Activated CD4-positive, alpha-beta T cell treated with anti-CD3 and anti-CD28 coated beads, Interleukin-2, amount 10 ng/mL, durations not matched to agents 7 days and 5 days (primary cell): Measurements from ENCODE around the gene RPP25. TPM values are rescaled to one million over a fixed set of nuclear protein-coding genes. Genes with fewer than 3 reads are reported as not detected.

ENCODE experiments used
- CTCF ChIA-PET: fragments of 350-600 bp; sonication (Branson Sonifier 250); formaldehyde crosslinking; loops from one replicate; lab custom pipeline; 2021; ENCODE audit warnings: antibody characterized with exemption; lab: Charles Lee
- POLR2A ChIA-PET: fragments of 350-600 bp; sonication (Branson Sonifier 250); formaldehyde crosslinking; loops from one replicate; lab custom pipeline; 2021; ENCODE audit warnings: antibody characterized with exemption; lab: Charles Lee
- DNase-seq: peaks from one replicate; pipeline ENCODE4 v3.0.0-alpha.2; 2020
- H3K27ac Mint-ChIP-seq: one replicate; pipeline ENCODE4 v1.8.0; 2021; ENCODE audit warnings: mild to moderate bottlenecking, moderate library complexity, mixed read lengths
- H3K27me3 Mint-ChIP-seq: one replicate; pipeline ENCODE4 v1.8.0; 2021; ENCODE audit warnings: mixed read lengths
- H3K36me3 Mint-ChIP-seq: one replicate; pipeline ENCODE4 v1.8.0; 2021; ENCODE audit warnings: low read depth, mixed read lengths
- H3K4me1 Mint-ChIP-seq: one replicate; pipeline ENCODE4 v1.8.0; 2021; ENCODE audit warnings: mixed read lengths
- H3K4me3 Mint-ChIP-seq: one replicate; pipeline ENCODE4 v1.8.0; 2021; ENCODE audit warnings: mild to moderate bottlenecking, moderate library complexity, mixed read lengths
- H3K9me3 Mint-ChIP-seq: one replicate; pipeline ENCODE4 v1.8.0; 2021; ENCODE audit warnings: mixed read lengths
- total RNA-seq, 2 experiments: library from RNA; stranded (reverse); gene quantifications; one replicate each; pipeline ENCODE4 v1.2.3, GENCODE V29; 2021

RPP25 gene
- total RNA-seq, 2 experiments from 2014 or later = 6.4 TPM

- POLR2A ChIA-PET = no interaction called here
- Mint-ChIP-seq H3K4me1 (peaks cover 8% of the 10 kb centered on the region), H3K36me3 (no peaks in the 10 kb centered on the region), H3K27ac (no peak overlapping the region), H3K27me3 (peaks cover 18% of the 10 kb centered on the region), H3K4me3 (no peak overlapping the region), H3K9me3 (no peaks in the 10 kb centered on the region)
- CTCF ChIA-PET = interaction anchor here (0.6 to 1.6 kb wide), 7 partner anchors 10 to 463 kb away, joined by 3 to 4 read pairs (median 3); partner anchors contain the start of genes FAM219B, RPP25 and SIN3A
- peak; percentile 52 for DNase-seq
Observed at GRCh38 chr15:74988007-74988800, 31.6 kb upstream of the RPP25 start.

GRCh38 chr15:74983725-74984231 lies 27.2 kb upstream of the RPP25 start:
- ChIA-PET CTCF (interaction anchor here (0.8 to 1.0 kb wide), 3 partner anchors 68 to 349 kb away, joined by 3 to 4 read pairs (median 3); no protein-coding TSS in a partner anchor), POLR2A (no interaction called here)
- no peak for DNase-seq

GRCh38 chr15:74982183-74982582 lies 25.6 kb upstream of the RPP25 start:
- POLR2A ChIA-PET = no interaction called here
- no peaks in the 10 kb centered on the region for H3K36me3 Mint-ChIP-seq
- no peak overlapping the region for H3K4me3 Mint-ChIP-seq
- peaks cover 19% of the 10 kb centered on the region for H3K4me1 Mint-ChIP-seq
- DNase-seq = no peak
- H3K9me3 Mint-ChIP-seq = no peaks in the 10 kb centered on the region
- CTCF ChIA-PET = interaction anchor here (0.7 to 1.4 kb wide), 2 partner anchors 25 to 29 kb away, joined by 5 read pairs; partner anchors contain the start of gene RPP25
- H3K27me3 Mint-ChIP-seq = peaks cover 9% of the 10 kb centered on the region
- H3K27ac Mint-ChIP-seq = no peak overlapping the region

More at GRCh38 chr15:74983725-74984231, 27.2 kb upstream of the RPP25 start:
- Mint-ChIP-seq H3K4me1 (peaks cover 8% of the 10 kb centered on the region), H3K4me3 (no peak overlapping the region), H3K9me3 (no peaks in the 10 kb centered on the region), H3K36me3 (no peaks in the 10 kb centered on the region), H3K27me3 (peaks cover 11% of the 10 kb centered on the region), H3K27ac (no peak overlapping the region)

- Mint-ChIP-seq H3K9me3 (no peaks in the 10 kb centered on the region), H3K4me1 (peaks cover 12% of the 10 kb centered on the region), H3K27ac (no peak overlapping the region), H3K36me3 (no peaks in the 10 kb centered on the region), H3K4me3 (no peak overlapping the region), H3K27me3 (peaks cover 2% of the 10 kb centered on the region)
- DNase-seq = peak; percentile 62
- ChIA-PET CTCF (interaction anchor here (0.9 to 1.8 kb wide), 7 partner anchors 10 to 179 kb away, joined by 3 to 4 read pairs (median 3); partner anchors contain the start of gene SCAMP5), POLR2A (no interaction called here)
Observed at GRCh38 chr15:74978503-74978902, 21.9 kb upstream of the RPP25 start.

GRCh38 chr15:74978077-74978476 lies 21.5 kb upstream of the RPP25 start:
- peaks cover 11% of the 10 kb centered on the region for H3K4me1 Mint-ChIP-seq
- no peak overlapping the region for H3K27ac Mint-ChIP-seq
- ChIA-PET POLR2A (no interaction called here), CTCF (interaction anchor here (0.9 to 1.4 kb wide), 6 partner anchors 10 to 179 kb away, joined by 3 to 4 read pairs (median 3); partner anchors contain the start of gene SCAMP5)
- H3K9me3 Mint-ChIP-seq = no peaks in the 10 kb centered on the region
- H3K27me3 Mint-ChIP-seq = peaks cover 2% of the 10 kb centered on the region
- H3K4me3 Mint-ChIP-seq = no peak overlapping the region
- no peak for DNase-seq
- no peaks in the 10 kb centered on the region for H3K36me3 Mint-ChIP-seq

- POLR2A ChIA-PET = no interaction called here
Observed at GRCh38 chr15:74977599-74977998, 21.0 kb upstream of the RPP25 start.

GRCh38 chr15:74976159-74976558 lies 19.6 kb upstream of the RPP25 start:
- Mint-ChIP-seq H3K4me1 (peaks cover 11% of the 10 kb centered on the region), H3K27ac (no peak overlapping the region), H3K36me3 (no peaks in the 10 kb centered on the region), H3K4me3 (no peak overlapping the region), H3K9me3 (no peaks in the 10 kb centered on the region), H3K27me3 (peaks cover 7% of the 10 kb centered on the region)
- ChIA-PET CTCF (interaction anchor here (0.6 to 1.0 kb wide), 3 partner anchors 23 to 758 kb away, joined by 3 to 4 read pairs (median 3); no protein-coding TSS in a partner anchor), POLR2A (no interaction called here)
- DNase-seq = no peak

More at GRCh38 chr15:74977599-74977998, 21.0 kb upstream of the RPP25 start:
- no peaks in the 10 kb centered on the region for H3K9me3 Mint-ChIP-seq
- no peak overlapping the region for H3K27ac Mint-ChIP-seq
- no peak overlapping the region for H3K4me3 Mint-ChIP-seq
- no peaks in the 10 kb centered on the region for H3K36me3 Mint-ChIP-seq
- H3K4me1 Mint-ChIP-seq = peaks cover 11% of the 10 kb centered on the region
- DNase-seq = no peak
- CTCF ChIA-PET = no interaction called here
- H3K27me3 Mint-ChIP-seq = peaks cover 7% of the 10 kb centered on the region

GRCh38 chr15:74967670-74968069 lies 11.1 kb upstream of the RPP25 start:
- H3K27ac Mint-ChIP-seq = no peak overlapping the region
- H3K4me3 Mint-ChIP-seq = no peak overlapping the region
- H3K4me1 Mint-ChIP-seq = peaks cover 2% of the 10 kb centered on the region
- POLR2A ChIA-PET = no interaction called here
- peaks cover 3% of the 10 kb centered on the region for H3K27me3 Mint-ChIP-seq
- CTCF ChIA-PET = interaction anchor here (1.2 kb wide), 1 partner anchor 19 kb away, joined by 3 read pairs; no protein-coding TSS in a partner anchor
- no peak for DNase-seq
- H3K9me3 Mint-ChIP-seq = no peaks in the 10 kb centered on the region
- no peaks in the 10 kb centered on the region for H3K36me3 Mint-ChIP-seq

GRCh38 chr15:74964794-74965193 lies 8.2 kb upstream of the RPP25 start:
- H3K9me3 Mint-ChIP-seq = no peaks in the 10 kb centered on the region
- no peak overlapping the region for H3K4me3 Mint-ChIP-seq
- no peak overlapping the region for H3K27ac Mint-ChIP-seq
- no peak for DNase-seq
- H3K27me3 Mint-ChIP-seq = peaks cover 14% of the 10 kb centered on the region
- H3K4me1 Mint-ChIP-seq = peaks cover 14% of the 10 kb centered on the region
- ChIA-PET POLR2A (no interaction called here), CTCF (no interaction called here)
- H3K36me3 Mint-ChIP-seq = no peaks in the 10 kb centered on the region

- POLR2A ChIA-PET = no interaction called here
- CTCF ChIA-PET = interaction anchor here (1.1 to 1.3 kb wide), 2 partner anchors 13 to 192 kb away, joined by 4 read pairs; no protein-coding TSS in a partner anchor
- no peaks in the 10 kb centered on the region for H3K9me3 Mint-ChIP-seq
- peaks cover 29% of the 10 kb centered on the region for H3K27me3 Mint-ChIP-seq
- no peak for DNase-seq
- H3K4me3 Mint-ChIP-seq = no peak overlapping the region
- no peaks in the 10 kb centered on the region for H3K36me3 Mint-ChIP-seq
- H3K27ac Mint-ChIP-seq = no peak overlapping the region
- H3K4me1 Mint-ChIP-seq = peaks cover 27% of the 10 kb centered on the region
Observed at GRCh38 chr15:74963213-74963612, 6.6 kb upstream of the RPP25 start.

GRCh38 chr15:74962671-74963070 lies 6.1 kb upstream of the RPP25 start:
- DNase-seq = no peak
- Mint-ChIP-seq H3K36me3 (no peaks in the 10 kb centered on the region), H3K9me3 (no peaks in the 10 kb centered on the region), H3K4me1 (peaks cover 31% of the 10 kb centered on the region), H3K4me3 (no peak overlapping the region), H3K27me3 (peaks cover 35% of the 10 kb centered on the region), H3K27ac (no peak overlapping the region)
- CTCF ChIA-PET = interaction anchor here (0.7 to 3.6 kb wide), 4 partner anchors 17 to 489 kb away, joined by 3 to 14 read pairs (median 4); partner anchors contain the start of gene SIN3A
- POLR2A ChIA-PET = no interaction called here

GRCh38 chr15:74962219-74962618 lies 5.6 kb upstream of the RPP25 start:
- CTCF ChIA-PET = interaction anchor here (0.7 to 3.6 kb wide), 5 partner anchors 17 to 489 kb away, joined by 3 to 14 read pairs (median 4); partner anchors contain the start of gene SIN3A
- Mint-ChIP-seq H3K36me3 (no peaks in the 10 kb centered on the region), H3K27ac (no peak overlapping the region), H3K4me1 (peaks cover 35% of the 10 kb centered on the region), H3K9me3 (no peaks in the 10 kb centered on the region), H3K27me3 (peaks cover 39% of the 10 kb centered on the region), H3K4me3 (no peak overlapping the region)
- no peak for DNase-seq
- POLR2A ChIA-PET = no interaction called here
